HG03045 (cell line): ENCODE measurements around the gene RAI1.
A peak's percentile ranks its signal among the peaks of the same experiment; 100 is the strongest.
"Not testable (repeated sequence)": the region's sequence is repeated elsewhere in the genome, so short reads cannot be mapped to it uniquely, and the experiment has no call there.

Experiments used
- ATAC-seq: cut with Tn5 transposase; IDR thresholded peaks from one replicate; pipeline ENCODE4 v1.9.1; 2021; ENCODE audit warnings: mild to moderate bottlenecking, moderate library complexity; ENCODE audit not compliant: unreplicated experiment

The RAI1 gene

GRCh38 chr17:17681187-17681743 lies at the start of gene RAI1:
Gene RAI1 (plus strand): TSS chr17:17681458. CDS start chr17:17792949, 111,491 bp downstream.
- peak; percentile 55 for ATAC-seq

GRCh38 chr17:17632690-17633089 lies 48.6 kb upstream of the RAI1 start:
- ATAC-seq: not testable (repeated sequence)

GRCh38 chr17:17633310-17633709 lies 47.9 kb upstream of the RAI1 start:
- no peak for ATAC-seq

GRCh38 chr17:17635126-17635525 lies 46.1 kb upstream of the RAI1 start:
- ATAC-seq: no peak

GRCh38 chr17:17635537-17636271 lies 45.6 kb upstream of the RAI1 start:
- ATAC-seq: not testable (repeated sequence)

GRCh38 chr17:17636272-17636885 lies 44.9 kb upstream of the RAI1 start:
- no peak for ATAC-seq

GRCh38 chr17:17638467-17638866 lies 42.8 kb upstream of the RAI1 start:
- ATAC-seq: no peak

- not testable (repeated sequence) for ATAC-seq
These were observed 41.5 kb upstream of the RAI1 start for GRCh38 chr17:17639661-17640270.

- no peak for ATAC-seq
These were observed 39.4 kb upstream of the RAI1 start for GRCh38 chr17:17641621-17642409.

GRCh38 chr17:17645148-17645547 lies 36.1 kb upstream of the RAI1 start:
- not testable (repeated sequence) for ATAC-seq

- ATAC-seq: no peak
These were observed 35.3 kb upstream of the RAI1 start for GRCh38 chr17:17645961-17646360.

GRCh38 chr17:17647524-17648178 lies 33.6 kb upstream of the RAI1 start:
- ATAC-seq: no peak

GRCh38 chr17:17648762-17649161 lies 32.5 kb upstream of the RAI1 start:
- ATAC-seq: no peak

- no peak for ATAC-seq
These were observed 30.3 kb upstream of the RAI1 start for GRCh38 chr17:17650959-17651358.

GRCh38 chr17:17653343-17653742 lies 27.9 kb upstream of the RAI1 start:
- no peak for ATAC-seq

GRCh38 chr17:17659340-17659739 lies 21.9 kb upstream of the RAI1 start:
- no peak for ATAC-seq

GRCh38 chr17:17661134-17661533 lies 20.1 kb upstream of the RAI1 start:
- ATAC-seq: no peak

- no peak for ATAC-seq
These were observed 19.3 kb upstream of the RAI1 start for GRCh38 chr17:17661834-17662385.

- ATAC-seq: peak; percentile 83
These were observed 17.8 kb upstream of the RAI1 start for GRCh38 chr17:17663160-17664063.
